NB4 (cell line): Measurements from ENCODE around the gene C6orf141.

ENCODE experiments used
- MYC ChIP-seq: IDR thresholded peaks from 2 replicates; pipeline ENCODE4 v1.6.1; 2011; ENCODE audit warnings: low read depth, low read length
- POLR2A ChIP-seq: IDR thresholded peaks from 2 replicates; pipeline ENCODE4 v1.6.1; 2011; ENCODE audit warnings: mild to moderate bottlenecking; ENCODE audit not compliant: insufficient read length; ENCODE audit errors: extremely low read depth
- TF ChIP-seq, protein P1 (sequence below): IDR thresholded peaks from one replicate; pipeline ENCODE4 v1.5.1; 2012; ENCODE audit warnings: low read depth, low read length
- TF ChIP-seq, protein P2 (sequence below): IDR thresholded peaks from 2 replicates; pipeline ENCODE4 v1.6.1; 2011; ENCODE audit warnings: low read depth, low read length

DNA sequence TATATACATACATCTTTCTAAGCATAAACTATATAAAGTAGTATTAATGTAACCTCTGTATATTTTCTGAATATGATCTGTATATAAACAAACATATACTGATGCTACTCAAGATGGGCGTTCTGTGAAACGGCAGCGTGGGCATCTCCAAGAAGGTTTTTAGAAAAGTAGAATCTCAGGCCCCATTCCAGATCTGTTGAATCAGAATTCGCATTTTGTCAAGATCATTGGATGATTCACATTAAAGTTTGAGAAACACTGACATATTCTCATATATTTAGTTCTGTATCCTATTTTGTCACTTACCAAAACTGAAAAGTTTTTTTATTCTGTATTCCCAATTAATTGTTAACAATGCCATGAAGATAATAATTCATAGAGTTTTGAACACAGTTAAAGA is 5.5 kb downstream of the C6orf141 start:
- TF ChIP-seq, protein P1, sequence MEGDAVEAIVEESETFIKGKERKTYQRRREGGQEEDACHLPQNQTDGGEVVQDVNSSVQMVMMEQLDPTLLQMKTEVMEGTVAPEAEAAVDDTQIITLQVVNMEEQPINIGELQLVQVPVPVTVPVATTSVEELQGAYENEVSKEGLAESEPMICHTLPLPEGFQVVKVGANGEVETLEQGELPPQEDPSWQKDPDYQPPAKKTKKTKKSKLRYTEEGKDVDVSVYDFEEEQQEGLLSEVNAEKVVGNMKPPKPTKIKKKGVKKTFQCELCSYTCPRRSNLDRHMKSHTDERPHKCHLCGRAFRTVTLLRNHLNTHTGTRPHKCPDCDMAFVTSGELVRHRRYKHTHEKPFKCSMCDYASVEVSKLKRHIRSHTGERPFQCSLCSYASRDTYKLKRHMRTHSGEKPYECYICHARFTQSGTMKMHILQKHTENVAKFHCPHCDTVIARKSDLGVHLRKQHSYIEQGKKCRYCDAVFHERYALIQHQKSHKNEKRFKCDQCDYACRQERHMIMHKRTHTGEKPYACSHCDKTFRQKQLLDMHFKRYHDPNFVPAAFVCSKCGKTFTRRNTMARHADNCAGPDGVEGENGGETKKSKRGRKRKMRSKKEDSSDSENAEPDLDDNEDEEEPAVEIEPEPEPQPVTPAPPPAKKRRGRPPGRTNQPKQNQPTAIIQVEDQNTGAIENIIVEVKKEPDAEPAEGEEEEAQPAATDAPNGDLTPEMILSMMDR, result no peak
- TF ChIP-seq POLR2A (no peak), MYC (no peak)
- TF ChIP-seq, protein P2, sequence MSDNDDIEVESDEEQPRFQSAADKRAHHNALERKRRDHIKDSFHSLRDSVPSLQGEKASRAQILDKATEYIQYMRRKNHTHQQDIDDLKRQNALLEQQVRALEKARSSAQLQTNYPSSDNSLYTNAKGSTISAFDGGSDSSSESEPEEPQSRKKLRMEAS, result no peak
